BJ (cell line): ENCODE measurements around the gene SSBP1. TPM values are rescaled to one million over a fixed set of nuclear protein-coding genes. Genes with fewer than 3 reads are reported as not detected.

Experiments used
- CTCF ChIA-PET: fragments of 350-600 bp; formaldehyde crosslinking; extraction: SDS; loops from one replicate; lab custom pipeline; 2021; ENCODE audit warnings: antibody characterized with exemption, inconsistent platforms; lab: Yijun Ruan, JAX
- POLR2A ChIA-PET: fragments of 300-600 bp; sonication (Branson Sonifier 250); formaldehyde crosslinking; extraction: SDS; loops from one replicate; lab custom pipeline; 2021; ENCODE audit warnings: antibody characterized with exemption; lab: Charles Lee
- DNase-seq: peaks from one replicate; pipeline ENCODE4 v3.0.0-alpha.2; 2011; ENCODE audit warnings: low read depth
- H3K27me3 ChIP-seq: 2 replicates; pipeline ENCODE4 v1.6.0; 2011; ENCODE audit warnings: low read length; ENCODE audit not compliant: control insufficient read depth, insufficient read depth
- H3K36me3 ChIP-seq: 2 replicates; pipeline ENCODE4 v1.5.1; 2011; ENCODE audit warnings: low read length; ENCODE audit not compliant: control insufficient read depth, insufficient read depth
- H3K4me3 ChIP-seq: 2 replicates; pipeline ENCODE4 v1.5.1; 2011; ENCODE audit warnings: low read depth, mild to moderate bottlenecking, control low read depth, low read length
- polyA plus RNA-seq: library from polyadenylated mRNA; depleted of rRNA; stranded (reverse); fragments of >200 nt; gene quantifications from 2 replicates; pipeline ENCODE4 v1.2.3, GENCODE V29; 2011
- TF ChIP-seq, protein P1 (sequence below): IDR thresholded peaks from 2 replicates; pipeline ENCODE4 v1.5.1; 2011; ENCODE audit warnings: low read depth, mild to moderate bottlenecking, control low read depth, inconsistent platforms, low read length, moderate library complexity; ENCODE audit not compliant: insufficient read depth

The SSBP1 gene
- polyA plus RNA-seq, 1 experiment: 55.0 TPM

- Histone ChIP-seq H3K4me3 (peak overlapping the region; percentile 65), H3K27me3 (peaks cover 3% of the 10 kb centered on the region), H3K36me3 (no peaks in the 10 kb centered on the region)
- no peak for DNase-seq
- TF ChIP-seq, protein P1, sequence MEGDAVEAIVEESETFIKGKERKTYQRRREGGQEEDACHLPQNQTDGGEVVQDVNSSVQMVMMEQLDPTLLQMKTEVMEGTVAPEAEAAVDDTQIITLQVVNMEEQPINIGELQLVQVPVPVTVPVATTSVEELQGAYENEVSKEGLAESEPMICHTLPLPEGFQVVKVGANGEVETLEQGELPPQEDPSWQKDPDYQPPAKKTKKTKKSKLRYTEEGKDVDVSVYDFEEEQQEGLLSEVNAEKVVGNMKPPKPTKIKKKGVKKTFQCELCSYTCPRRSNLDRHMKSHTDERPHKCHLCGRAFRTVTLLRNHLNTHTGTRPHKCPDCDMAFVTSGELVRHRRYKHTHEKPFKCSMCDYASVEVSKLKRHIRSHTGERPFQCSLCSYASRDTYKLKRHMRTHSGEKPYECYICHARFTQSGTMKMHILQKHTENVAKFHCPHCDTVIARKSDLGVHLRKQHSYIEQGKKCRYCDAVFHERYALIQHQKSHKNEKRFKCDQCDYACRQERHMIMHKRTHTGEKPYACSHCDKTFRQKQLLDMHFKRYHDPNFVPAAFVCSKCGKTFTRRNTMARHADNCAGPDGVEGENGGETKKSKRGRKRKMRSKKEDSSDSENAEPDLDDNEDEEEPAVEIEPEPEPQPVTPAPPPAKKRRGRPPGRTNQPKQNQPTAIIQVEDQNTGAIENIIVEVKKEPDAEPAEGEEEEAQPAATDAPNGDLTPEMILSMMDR: no peak
- POLR2A ChIA-PET: no interaction called here
- CTCF ChIA-PET: no interaction called here
Measured at GRCh38 chr7:141700296-141700847, 37.8 kb upstream of the SSBP1 start.

DNA sequence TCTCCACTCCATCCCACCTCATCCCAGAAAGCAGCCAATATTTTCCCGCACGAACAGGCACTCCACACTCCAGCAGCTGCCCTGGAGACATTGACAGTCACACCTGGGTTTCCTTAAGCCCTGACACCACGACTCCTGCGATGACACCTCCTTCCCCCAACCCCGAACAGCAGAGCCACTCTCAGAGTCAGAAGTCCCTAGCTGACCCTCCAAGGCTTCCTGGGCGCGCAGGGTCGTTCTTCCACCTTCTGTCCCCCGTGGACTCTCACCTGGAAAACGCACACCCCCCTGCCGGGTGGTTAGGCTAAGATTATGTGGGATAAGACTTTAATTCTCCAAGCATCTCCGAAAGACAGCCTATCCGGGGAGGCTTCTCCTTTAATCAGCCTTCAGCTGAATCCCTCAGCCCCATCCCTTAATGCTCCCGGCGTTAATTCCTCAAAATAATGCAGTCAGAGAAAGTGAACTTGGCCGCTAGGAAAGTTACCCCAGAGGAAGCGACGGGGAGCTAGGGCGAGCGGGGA is 37.2 kb upstream of the SSBP1 start:
- DNase-seq: no peak
- TF ChIP-seq, protein P1: no peak
- POLR2A ChIA-PET: interaction anchor here (0.6 kb wide), 1 partner anchor 1031 kb away, joined by 9 read pairs; no protein-coding TSS in a partner anchor
- H3K4me3 ChIP-seq: peak overlapping the region; percentile 65
- CTCF ChIA-PET: no interaction called here
- no peaks in the 10 kb centered on the region for H3K36me3 ChIP-seq
- H3K27me3 ChIP-seq: peaks cover 3% of the 10 kb centered on the region

DNA sequence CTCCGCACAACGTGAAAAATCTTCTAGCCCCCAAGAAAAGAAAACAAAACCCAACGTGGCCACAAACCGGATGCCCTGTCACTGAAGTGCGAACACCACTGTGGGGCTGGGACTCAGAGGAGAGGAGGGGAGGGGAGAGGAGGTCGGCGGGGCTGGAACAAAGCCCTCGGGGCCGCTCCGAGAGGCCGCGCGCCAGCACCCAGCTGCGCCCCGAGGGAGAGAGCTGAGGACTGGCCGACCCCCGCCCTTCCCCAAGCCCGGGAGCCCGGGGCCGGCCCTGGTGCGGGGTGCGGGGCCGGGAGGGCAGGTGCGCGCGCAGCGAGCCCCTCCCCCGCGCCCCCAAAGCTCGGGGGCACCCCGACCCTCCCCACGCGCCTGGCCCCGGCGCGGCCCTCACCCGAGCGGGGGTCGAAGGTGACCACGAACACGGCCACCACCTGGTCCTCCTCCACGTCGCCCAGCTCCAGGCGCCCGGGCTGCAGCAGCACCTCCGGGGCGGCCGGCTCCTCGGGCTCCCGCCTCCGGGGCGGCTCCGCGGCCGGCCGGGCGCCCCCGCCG is 36.6 kb upstream of the SSBP1 start:
- Histone ChIP-seq H3K36me3 (no peaks in the 10 kb centered on the region), H3K27me3 (peaks cover 3% of the 10 kb centered on the region), H3K4me3 (peak overlapping the region; percentile 65)
- POLR2A ChIA-PET: interaction anchor here (0.6 kb wide), 1 partner anchor 1032 kb away, joined by 9 read pairs; no protein-coding TSS in a partner anchor
- CTCF ChIA-PET: no interaction called here
- TF ChIP-seq, protein P1: no peak
- DNase-seq: no peak

DNA sequence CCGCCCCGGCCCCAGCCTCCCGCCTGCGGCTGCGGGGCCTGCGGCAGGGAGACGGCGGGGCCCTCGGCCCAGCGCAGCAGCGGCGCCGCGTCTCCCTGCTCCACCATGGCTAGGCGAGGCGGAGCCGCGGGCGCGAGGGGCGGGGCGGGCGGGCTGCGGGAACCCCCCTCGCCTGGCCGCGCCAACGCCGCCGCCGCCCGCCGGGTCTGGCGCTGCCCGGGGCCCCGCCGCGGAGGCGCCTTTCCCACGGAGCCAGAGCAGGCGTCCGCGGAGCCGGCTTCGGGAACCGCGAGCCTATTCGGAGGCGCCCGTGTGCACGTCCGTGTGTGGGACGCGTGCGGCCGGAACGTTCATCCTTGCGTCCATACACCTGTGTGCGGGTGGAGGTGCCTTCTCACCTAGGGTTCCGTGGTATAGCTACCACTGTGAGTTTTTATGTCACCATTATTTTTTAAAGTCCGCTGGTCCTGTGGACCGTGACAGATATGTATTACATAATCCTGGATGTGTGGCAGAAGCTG is 36.1 kb upstream of the SSBP1 start, which contains the start of gene DENND11:
DENND11 (minus strand) TSS at position 120 of the 521 bp plus-strand sequence; CDS start at position 107, 13 bp downstream.
- H3K4me3 ChIP-seq: peak within 1 kb of the TSS; percentile 65
- no peaks in the 10 kb centered on the region for H3K36me3 ChIP-seq
- TF ChIP-seq, protein P1: no peak
- CTCF ChIA-PET: interaction anchor here (0.6 to 1.6 kb wide), 2 partner anchors 36 to 621 kb away, joined by 3 to 7 read pairs; partner anchors contain the start of gene SSBP1
- POLR2A ChIA-PET: no interaction called here
- H3K27me3 ChIP-seq: peaks cover 3% of the 10 kb centered on the region
- DNase-seq: no peak

GRCh38 chr7:141702892-141703291 is 35.3 kb upstream of the SSBP1 start:
- peaks cover 3% of the 10 kb centered on the region for H3K27me3 ChIP-seq
- no peak overlapping the region for H3K4me3 ChIP-seq
- CTCF ChIA-PET: interaction anchor here (0.6 to 1.6 kb wide), 2 partner anchors 35 to 622 kb away, joined by 3 to 7 read pairs; partner anchors contain the start of gene SSBP1
- TF ChIP-seq, protein P1: no peak
- no peak for DNase-seq
- no peaks in the 10 kb centered on the region for H3K36me3 ChIP-seq
- POLR2A ChIA-PET: no interaction called here
